Ecto neural progenitor cell (in vitro differentiated cells): ENCODE data around the gene WFIKKN2.
"Not testable (repeated sequence)": the region's sequence is repeated elsewhere in the genome, so short reads cannot be mapped to it uniquely, and the experiment has no call there.

Experiments used
- DNase-seq: peaks from one replicate; pipeline ENCODE4 v3.0.0-alpha.2; 2018; ENCODE audit warnings: low spot score

WFIKKN2 gene

GRCh38 chr17:50835301-50836234, at the start of gene WFIKKN2:
TSS of gene WFIKKN2 (plus strand) at chr17:50835586. CDS start at chr17:50835938, 352 bp downstream.
- DNase-seq, result no peak

GRCh38 chr17:50785946-50786570, 49.3 kb upstream of the WFIKKN2 start:
- DNase-seq, result no peak

- DNase-seq, result no peak
These were observed 48.3 kb upstream of the WFIKKN2 start for GRCh38 chr17:50787106-50787505.

GRCh38 chr17:50790618-50791017, 44.8 kb upstream of the WFIKKN2 start:
- DNase-seq, result no peak

- DNase-seq, result no peak
These were observed 43.3 kb upstream of the WFIKKN2 start for GRCh38 chr17:50792132-50792531.

- no peak for DNase-seq
These were observed 42.4 kb upstream of the WFIKKN2 start for GRCh38 chr17:50793007-50793406.

- no peak for DNase-seq
These were observed 41.0 kb upstream of the WFIKKN2 start for GRCh38 chr17:50794361-50794760.

- DNase-seq, result no peak
These were observed 38.1 kb upstream of the WFIKKN2 start for GRCh38 chr17:50797135-50797810.

- no peak for DNase-seq
These were observed 36.7 kb upstream of the WFIKKN2 start for GRCh38 chr17:50798424-50799288.

- DNase-seq, result peak; percentile 67
These were observed 35.8 kb upstream of the WFIKKN2 start for GRCh38 chr17:50799582-50799981.

- no peak for DNase-seq
These were observed 35.1 kb upstream of the WFIKKN2 start for GRCh38 chr17:50800196-50800700.

GRCh38 chr17:50802609-50803571, 32.5 kb upstream of the WFIKKN2 start:
- no peak for DNase-seq

GRCh38 chr17:50803676-50804075, 31.7 kb upstream of the WFIKKN2 start:
- DNase-seq, result no peak

GRCh38 chr17:50804749-50805475, 30.5 kb upstream of the WFIKKN2 start:
- not testable (repeated sequence) for DNase-seq

GRCh38 chr17:50805486-50805885, 29.9 kb upstream of the WFIKKN2 start:
- DNase-seq, result no peak

- no peak for DNase-seq
These were observed 29.2 kb upstream of the WFIKKN2 start for GRCh38 chr17:50806141-50806643.

- DNase-seq, result no peak
These were observed 28.4 kb upstream of the WFIKKN2 start for GRCh38 chr17:50807009-50807408.

GRCh38 chr17:50807675-50808074, 27.7 kb upstream of the WFIKKN2 start:
- no peak for DNase-seq

- DNase-seq, result no peak
These were observed 27.0 kb upstream of the WFIKKN2 start for GRCh38 chr17:50808413-50808812.
